GM21723 (cell line): ENCODE measurements around the gene ROBO2.

ENCODE experiments used
- ATAC-seq: cut with Tn5 transposase; IDR thresholded peaks from one replicate; pipeline ENCODE4 v1.9.1; 2021; ENCODE audit warnings: mild to moderate bottlenecking, moderate library complexity; ENCODE audit not compliant: unreplicated experiment

ROBO2 gene

DNA sequence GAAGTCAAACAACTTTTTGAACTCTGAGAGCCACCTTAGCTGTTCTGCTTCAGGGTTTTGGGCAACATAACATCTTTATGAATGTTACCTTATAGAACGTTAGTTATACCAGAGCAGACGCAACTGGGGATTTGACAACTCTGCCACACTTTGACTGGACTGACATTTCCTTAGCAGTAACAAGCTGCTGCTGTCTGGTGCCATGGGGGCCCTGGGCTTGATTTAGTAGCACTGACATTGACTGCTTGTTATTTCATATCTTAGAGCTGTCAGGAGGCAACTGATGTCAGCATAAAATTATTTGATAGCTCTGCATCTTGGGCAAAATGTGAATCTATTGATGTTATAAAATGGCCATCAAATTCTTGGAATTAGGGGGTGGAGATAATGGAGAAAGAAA is 285.4 kb downstream of the ROBO2 start:
- ATAC-seq: no peak

DNA sequence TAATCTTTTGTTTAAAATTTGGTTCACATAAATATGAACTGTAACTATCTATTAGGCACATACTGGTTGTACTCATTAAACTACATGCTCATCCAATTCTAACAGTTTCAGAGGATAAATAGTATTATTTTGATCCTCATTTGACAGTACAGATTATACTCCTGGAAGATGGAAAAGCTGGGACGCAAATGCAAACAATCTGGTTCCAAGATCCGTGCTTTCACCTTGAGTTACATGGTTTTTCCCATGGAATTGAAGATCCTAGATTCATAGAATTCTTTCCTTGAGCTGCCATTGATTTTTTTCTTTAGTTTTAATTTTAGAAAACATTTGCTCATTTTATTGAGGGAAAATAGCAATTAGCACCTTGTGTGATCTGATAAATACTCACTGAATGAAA is 285.8 kb downstream of the ROBO2 start:
- ATAC-seq: no peak

DNA sequence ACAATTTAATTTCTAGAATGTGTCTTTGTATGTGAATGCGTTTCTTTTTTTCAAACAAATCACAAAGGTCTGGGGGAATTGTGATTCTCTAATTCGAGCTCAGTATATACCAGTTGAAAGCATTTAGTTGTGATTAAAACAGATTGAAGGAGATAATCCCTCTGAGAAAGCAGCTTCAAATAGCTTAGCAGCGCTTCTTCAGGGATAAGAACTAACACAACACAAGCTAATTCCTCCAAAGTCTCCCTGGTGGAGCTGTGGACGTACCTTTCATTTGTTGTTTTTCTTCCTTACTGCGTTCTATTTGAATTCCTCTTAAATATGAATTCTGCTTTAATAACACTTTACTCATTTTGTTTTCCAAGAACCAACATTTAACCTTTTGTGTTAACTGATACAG is 286.7 kb downstream of the ROBO2 start:
- ATAC-seq: no peak

DNA sequence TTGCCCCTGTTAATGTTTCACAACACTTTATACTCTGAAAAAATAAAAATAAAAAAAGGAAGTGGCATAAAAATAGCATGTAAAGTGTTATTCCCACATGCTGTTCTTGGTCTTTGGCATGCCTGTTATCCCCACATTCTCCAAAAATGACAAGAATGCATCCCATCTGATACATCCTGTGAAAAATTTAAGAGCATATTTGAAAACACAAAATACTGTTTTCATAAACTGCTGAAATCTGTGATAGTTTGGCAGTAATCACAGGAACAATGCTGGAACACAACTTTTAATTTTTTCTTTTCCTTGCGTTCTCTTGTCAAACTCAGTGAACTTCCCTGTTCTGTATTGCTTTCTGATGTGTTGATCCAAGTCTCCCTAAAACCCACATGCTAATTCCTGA is 288.8 kb downstream of the ROBO2 start:
- ATAC-seq: no peak

DNA sequence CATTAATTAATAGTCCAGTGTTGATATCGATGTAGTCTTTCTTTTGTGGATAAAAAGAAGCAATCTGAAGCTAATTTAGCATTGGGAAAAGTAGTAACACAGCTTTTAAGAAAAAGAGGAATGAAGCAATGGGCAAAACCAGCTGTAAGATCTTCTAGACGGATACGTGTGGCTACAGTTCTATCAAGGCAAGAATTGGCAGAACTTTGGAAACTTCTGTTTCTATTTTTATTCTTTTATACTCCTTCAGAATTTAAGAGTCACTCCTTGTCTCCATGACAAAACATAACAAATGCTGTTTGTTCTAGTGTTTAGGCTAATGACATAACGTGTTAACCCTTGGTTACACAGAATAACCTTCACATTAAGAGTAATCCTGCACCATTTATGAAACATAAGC is 289.2 kb downstream of the ROBO2 start:
- no peak for ATAC-seq

DNA sequence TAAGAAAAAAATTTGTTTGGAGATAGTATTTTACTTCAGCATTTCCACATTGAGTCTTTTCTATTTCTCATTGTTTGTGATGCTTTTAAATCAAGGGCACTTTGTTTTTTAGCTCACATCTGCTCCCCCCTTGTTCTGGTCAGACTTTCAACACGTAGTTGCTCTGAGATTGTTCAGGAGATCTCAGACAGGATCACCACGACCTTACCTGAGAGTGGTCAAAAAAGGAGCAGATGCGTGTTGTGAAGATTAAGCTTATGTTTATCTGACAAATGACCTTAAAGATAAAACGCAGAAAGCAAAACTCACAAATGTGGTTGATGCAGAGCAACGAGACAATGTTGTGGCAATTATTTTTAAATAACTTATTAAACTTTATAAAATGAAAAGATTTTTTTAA is 298.3 kb downstream of the ROBO2 start:
- ATAC-seq: no peak

DNA sequence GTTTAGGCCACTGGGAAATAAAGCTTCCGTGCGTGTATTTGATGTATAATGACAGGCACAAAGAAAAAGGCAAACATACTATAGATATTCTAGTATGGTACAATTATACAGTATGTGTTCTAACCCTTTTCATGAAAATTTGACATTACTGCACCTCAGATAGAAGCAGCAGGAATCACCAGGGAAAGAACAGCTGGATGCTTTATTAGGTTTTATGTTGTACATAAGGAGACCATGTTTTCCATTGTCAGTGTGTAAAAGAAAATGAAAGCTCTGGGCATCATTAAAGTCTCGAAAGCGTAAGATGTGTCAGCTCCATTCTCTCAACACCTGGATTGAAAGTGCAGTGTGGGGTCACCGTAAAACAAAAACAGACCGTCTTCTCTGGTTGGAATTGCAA is 302.1 kb downstream of the ROBO2 start:
- no peak for ATAC-seq

DNA sequence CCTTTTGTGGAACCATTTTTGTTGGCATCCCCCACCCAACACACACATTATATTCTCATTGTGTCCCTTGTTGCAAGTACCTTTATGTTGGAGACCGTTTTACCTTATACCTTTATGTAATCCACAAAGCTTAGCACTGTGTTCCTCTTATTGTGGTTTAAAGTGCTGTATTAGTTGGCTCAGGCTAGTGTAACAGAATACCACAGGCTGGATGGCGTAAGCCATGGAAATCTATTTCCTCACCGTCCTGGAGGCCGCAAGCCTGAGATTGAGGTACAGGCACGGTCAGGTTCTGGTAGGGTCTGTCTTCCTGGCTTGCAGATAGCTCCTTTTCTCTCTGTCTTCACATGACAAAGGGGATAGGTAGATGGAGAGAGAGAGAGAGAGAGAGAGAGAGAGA is 302.8 kb downstream of the ROBO2 start:
- no peak for ATAC-seq

DNA sequence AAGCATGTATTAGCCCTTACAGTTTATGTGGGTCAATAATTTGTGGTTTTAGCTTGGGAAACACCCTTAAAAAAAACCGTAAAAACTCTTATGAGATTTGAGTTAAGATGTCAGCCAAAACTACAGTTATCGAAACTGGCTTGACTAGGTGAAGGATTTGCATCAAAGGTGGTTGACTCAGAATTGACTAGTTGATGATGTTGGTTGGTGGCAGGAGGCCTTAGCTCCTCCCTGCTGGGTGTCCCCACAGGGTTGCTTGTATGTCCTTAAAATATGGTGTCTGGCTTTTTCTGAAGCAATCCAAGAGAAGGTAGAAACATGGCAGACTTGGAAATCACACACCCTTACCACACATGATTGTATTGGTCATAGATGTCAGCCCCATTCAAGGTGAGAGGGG is 305.1 kb downstream of the ROBO2 start:
- no peak for ATAC-seq

DNA sequence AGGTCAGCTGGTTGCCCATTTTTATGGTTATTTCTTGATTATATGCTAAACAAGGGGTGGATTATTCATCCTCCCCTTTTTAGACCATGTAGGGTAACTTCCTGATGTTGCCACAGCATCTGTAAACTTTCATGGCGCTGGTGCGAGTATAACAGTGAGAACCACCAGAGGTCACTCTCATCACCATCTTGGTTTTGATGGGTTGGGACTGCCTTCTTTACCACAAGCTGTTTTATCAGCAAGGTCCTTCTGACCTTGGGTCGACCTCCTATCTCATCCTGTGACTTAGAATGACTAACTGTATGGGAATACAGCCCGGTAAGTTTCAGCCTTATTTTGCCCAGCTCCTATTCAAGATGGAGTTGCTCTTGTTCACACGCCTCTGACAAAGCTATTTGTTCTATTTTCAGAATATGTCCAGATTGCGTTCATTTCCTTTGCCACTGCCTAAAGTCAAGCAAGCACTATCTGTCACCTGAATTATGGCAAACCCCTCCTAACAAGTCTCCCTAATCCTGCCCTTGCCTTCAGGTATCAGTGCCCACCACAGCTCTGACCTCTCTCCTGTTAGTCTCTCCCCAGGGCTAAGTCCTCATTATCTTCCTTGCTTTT is 308.5 kb downstream of the ROBO2 start:
- no peak for ATAC-seq

DNA sequence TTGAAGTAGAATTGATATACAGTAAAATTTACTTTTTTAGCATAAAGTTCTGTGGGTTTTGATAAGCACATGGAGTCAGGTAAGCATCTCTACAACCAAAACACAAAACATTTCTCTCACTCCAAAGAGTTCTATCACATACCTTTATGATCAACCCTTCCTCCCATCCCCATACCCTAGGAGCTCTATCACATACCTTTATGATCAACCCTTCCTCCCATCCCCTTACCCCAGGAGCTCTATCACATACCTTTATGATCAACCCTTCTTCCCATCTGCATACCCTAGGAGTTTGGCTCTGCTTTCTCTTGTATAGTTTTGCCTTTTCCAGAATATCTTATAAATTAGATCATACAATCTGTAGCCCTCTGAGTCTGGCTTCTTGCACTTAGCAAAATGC is 315.1 kb downstream of the ROBO2 start:
- no peak for ATAC-seq

DNA sequence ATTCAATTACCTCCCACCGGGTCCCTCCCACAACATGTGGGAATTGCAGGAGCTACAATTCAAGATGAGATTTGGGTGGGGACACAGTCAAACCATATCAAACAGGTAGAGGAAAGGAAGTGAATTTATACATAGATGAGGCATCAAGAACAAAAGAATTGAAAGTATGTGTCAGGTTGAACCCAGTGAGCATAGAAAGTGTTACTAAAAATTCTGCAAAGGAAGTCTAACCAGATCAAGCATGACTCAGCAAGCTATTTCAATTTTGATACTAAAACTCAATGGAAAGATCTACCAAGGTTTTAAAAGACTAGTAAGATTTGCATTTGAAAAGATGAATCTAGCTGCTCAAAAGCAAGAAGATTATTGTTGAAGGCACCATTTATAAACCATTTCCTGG is 323.0 kb downstream of the ROBO2 start:
- ATAC-seq: no peak

DNA sequence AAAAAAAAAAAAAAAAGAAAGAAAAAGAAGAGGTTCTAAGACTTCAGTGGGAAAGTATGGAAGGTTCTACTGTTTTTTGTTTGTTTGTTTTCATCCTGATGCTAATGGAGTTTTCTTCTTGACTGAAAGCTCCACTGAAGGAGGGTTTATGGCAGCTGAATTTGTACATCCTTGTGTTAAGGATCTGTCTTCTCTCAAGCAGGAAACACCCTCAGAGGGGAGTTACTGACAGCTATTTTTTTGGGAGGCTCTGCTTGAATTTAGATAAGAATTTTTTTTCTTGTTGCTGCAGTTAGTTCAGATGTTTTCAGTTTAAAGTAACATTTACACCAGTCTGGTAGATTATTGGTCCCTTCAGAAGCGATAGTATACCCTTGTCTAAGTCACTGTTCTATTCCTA is 325.3 kb downstream of the ROBO2 start:
- no peak for ATAC-seq

DNA sequence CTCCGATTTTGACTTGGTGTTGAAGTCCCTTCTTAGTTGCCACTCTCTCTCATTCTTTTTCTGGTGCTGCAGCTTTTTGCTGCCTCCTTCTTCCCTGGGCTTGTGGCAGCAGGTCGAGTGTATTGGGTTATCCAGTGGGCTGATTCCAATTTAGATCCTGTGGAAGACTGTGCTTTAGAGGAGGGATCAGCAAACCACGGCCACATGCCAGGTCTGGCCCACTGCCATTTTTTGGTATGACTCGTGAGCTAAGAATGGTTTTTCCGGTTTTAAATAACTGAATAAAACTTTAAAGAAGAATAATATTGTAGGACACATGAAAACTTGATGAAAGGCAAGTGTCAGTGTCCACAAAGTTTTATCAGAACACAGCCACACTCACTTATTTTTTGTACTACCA is 330.5 kb downstream of the ROBO2 start:
- ATAC-seq: no peak

DNA sequence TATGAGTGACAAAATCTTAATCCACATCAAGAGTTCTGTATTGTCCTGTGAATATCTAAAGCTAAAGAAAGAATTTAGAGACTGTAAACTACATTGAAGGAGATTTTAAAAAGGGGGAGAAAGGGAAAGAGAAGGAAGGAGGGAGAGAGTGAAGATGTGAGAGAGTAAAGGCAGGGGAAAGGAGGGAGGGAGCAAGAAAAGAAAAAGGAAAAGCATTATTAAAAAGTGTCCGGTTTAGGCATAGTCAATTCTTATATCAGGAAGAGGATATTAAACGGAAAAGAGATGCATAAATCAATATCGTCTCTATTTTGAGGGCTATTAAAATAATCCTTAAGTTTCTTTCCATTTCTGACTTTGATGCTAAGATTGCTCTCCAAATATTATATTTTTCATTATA is 332.1 kb downstream of the ROBO2 start:
- ATAC-seq: no peak

DNA sequence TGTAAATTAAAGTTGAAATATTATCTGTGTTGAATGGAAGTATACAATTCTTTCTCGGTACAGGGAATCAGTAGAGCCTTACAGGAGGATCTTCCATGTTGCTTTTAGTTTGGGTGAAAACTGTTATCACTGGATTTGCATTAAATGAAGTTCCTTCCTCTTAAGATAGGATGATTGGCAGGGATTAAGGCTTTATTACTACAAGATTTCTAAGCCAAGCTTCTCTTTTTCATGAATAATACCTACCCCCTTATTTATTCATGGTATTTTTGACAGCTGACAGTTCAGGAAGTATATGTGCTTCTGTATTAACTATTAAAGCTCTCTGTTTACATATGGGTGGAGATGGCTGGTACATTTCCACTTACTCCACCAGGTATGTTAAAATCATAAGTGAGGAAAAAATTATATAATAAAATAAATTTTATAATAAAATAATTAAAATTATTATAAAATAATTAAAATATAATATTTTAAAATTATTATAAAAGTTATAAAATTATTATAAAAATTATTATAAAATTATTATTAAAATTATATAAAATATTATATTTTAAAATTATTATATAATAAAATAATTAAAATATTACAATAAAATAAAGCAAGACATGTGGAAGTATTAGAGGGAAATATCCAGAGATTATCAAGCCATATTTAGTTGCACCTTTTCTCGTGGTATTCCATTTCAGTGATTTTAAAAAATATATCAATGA is 332.9 kb downstream of the ROBO2 start:
- no peak for ATAC-seq

DNA sequence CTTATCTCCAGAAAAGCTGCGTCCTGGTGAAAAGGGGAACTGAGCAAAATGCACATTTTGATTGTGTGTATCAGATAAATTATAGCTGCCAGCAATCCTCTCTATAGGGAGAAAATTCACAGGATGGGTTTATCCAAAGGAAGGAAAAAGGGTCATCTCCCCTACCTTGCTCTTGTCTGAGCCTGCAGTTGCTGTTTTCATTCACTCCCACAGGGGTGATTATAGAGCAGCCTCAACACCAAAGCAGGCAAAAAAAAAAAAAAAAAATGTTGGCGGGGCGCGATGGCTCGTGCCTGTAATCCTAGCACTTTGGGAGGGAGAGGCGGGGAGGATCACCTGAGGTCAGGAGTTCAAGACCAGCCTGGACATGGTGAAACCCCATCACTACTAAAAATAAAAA is 333.7 kb downstream of the ROBO2 start:
- no peak for ATAC-seq

DNA sequence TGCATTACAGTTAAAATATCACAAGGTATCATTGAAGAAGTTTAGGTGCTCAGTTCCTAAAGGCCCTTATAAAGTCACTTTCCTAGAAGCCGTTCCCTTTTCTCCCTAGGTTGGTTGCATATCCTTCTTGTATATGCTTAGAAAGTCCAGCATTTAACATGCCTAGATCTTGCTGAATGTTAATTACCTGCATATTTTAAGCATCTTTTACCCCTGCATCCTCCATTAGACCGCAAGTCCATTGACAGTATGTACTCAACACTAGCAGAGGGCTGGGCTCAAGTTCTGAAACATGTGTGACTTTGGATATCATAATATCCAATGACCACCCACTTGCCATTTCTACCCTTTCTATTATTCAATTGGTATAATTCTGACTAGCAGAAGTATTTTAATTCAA is 336.6 kb downstream of the ROBO2 start:
- no peak for ATAC-seq

DNA sequence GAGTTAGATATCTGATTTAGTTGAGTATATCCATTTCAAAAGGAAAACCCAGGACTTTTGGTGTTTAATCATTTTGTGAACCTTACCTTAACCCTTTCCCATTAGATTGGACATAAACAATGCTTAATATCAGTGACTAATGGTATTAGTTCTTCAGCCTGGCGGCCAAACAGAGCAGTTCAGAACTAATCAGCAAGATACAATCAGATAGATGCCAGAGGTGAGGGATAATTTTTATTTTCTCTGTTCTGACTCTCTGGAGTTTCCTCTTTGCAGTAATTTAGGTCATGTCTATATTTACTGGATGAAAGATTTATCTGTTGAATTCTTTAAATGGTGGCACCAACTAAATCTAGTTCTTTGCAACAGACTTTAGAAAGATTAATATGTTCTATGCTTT is 337.8 kb downstream of the ROBO2 start:
- no peak for ATAC-seq

DNA sequence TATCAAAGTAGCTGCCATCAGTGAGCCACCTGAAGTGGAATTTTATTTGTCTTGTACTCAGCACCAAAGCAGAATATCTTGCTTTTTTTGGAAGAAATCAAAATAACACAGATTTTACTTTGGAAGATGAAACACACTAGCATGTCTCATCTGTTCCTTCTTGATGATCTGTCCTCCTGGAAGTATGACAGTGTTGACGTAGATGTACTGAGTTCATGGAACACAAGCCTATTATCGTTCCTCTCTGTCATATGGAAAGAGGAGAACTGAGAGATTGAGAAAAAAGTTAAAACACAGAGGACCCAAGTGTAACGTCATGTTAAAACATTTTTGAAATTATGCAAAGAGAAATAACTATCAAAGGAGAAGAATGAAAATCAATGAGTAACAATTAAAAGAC is 340.2 kb downstream of the ROBO2 start:
- no peak for ATAC-seq

DNA sequence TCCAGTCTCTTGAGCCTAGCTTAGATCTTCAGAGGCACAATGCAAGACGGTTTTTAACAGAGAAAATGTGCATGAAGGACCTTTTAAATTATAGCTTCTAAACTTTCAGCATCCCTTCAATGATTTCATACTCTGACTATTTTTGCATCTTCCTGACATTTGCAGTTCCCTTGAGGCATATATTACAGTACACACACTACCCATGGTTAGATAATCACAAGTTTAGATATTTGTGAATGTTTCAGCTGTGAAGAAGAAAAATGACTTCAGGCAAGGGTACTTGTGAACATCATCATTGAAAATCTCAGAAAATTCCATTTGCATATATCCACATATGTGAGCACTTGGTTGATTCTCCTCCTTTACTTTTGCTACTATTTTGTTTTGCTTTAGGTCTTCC is 341.5 kb downstream of the ROBO2 start:
- ATAC-seq: no peak

DNA sequence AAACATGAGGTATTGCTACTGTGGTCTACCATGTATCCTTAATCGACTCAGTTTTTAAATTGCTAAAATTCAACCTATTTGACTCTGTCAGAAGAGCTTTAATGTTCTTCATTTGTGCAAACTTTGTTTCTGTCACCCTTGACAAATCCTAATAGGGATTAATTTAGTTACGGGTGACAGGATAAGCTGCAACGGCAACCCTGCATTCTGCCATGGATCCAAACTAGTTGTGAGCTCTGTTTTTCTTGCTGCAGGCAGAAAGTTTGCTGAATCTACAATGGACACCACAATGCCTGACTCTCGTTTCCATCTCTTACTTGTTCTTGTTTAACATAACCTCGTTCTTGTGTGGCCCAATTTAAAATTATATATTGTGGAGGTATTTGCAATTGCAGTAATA is 352.3 kb downstream of the ROBO2 start:
- no peak for ATAC-seq

DNA sequence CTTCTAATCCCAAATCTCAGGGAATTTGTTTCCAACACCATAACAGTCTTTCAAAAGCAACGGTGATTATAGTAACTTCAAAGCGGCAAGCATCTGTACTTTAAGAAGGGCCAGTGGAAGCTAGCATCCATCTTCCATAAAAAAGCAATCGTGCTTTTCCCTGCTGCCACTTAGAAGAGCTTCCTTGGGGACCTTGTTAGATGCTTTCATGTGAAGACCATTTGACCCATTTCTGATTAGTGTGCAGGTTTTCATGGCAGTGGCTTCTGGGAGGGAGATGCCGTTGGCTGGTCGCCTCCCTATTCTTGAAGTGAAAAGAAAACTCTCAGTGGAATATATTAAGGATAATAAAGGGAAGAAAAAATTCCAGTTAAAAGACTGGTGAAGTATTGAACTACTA is 354.1 kb downstream of the ROBO2 start:
- ATAC-seq: no peak
